Gastroesophageal sphincter (tissue), 3 donors: ENCODE data around the gene ATP10A.

Experiments used
- CTCF ChIP-seq, 4 experiments: fragments of 200-600 bp in 2 of 4; fragments of 450-650 bp in 2 of 4; sonication (generic) in 1 of 4; IDR thresholded peaks; one replicate each; pipeline ENCODE4 v1.5.1; 2017 to 2019; ENCODE audit warnings: antibody characterized with exemption in 4 of 4, mild to moderate bottlenecking in 2 of 4, moderate library complexity in 2 of 4
- POLR2A ChIP-seq, 2 donors: fragments of 450-650 bp; IDR thresholded peaks; one replicate each; pipeline ENCODE4 v1.6.1; 2017; ENCODE audit warnings: antibody characterized with exemption in 2 of 2, mild to moderate bottlenecking in 2 of 2, moderate library complexity in 1 of 2
- POLR2AphosphoS5 ChIP-seq: sonication (generic); formaldehyde crosslinking; IDR thresholded peaks from one replicate; pipeline ENCODE4 v1.6.1; 2017; ENCODE audit warnings: antibody characterized with exemption

GRCh38 chr15:25783134-25783533 is 80.0 kb downstream of the ATP10A start:
- TF ChIP-seq CTCF (IDR thresholded peaks at IDR 0.05) (no peak), POLR2A (IDR thresholded peaks at IDR 0.05) (no peak), POLR2AphosphoS5 (no peak)
